IMR-90 (cell line): ENCODE data around the gene A4GNT. TPM values are rescaled to one million over a fixed set of nuclear protein-coding genes. Genes with fewer than 3 reads are reported as not detected.
A peak's percentile ranks its signal among the peaks of the same experiment; 100 is the strongest.

Source experiments
- ATAC-seq: fragments of 200-7000 bp; cut with Tn5 transposase; 2 replicates; pipeline ENCODE4 v1.9.1; 2020; ENCODE audit warnings: low read depth, mild to moderate bottlenecking, moderate library complexity
- BruUV-seq: library from RNA; stranded (reverse); fragments of 400-500 nt; replicated peaks from 2 replicates; lab custom pipeline; 2021; lab: Mats Ljungman, UMichigan
- CTCF ChIA-PET: fragments of 300-600 bp; formaldehyde crosslinking; extraction: SDS; loops from one replicate; lab custom pipeline; 2021; ENCODE audit warnings: antibody characterized with exemption; lab: Yijun Ruan, JAX
- POLR2A ChIA-PET: fragments of 300-600 bp; sonication (Branson Sonifier 250); formaldehyde crosslinking; loops from one replicate; lab custom pipeline; 2022; ENCODE audit warnings: antibody characterized with exemption; ENCODE audit not compliant: unreplicated experiment; lab: Charles Lee
- DNase-seq: peaks from one replicate; pipeline ENCODE4 v3.0.0; 2013
- H2AFZ ChIP-seq: replicated peaks from 2 replicates; pipeline ENCODE3; 2013; ENCODE audit warnings: low read length, mild to moderate bottlenecking; ENCODE audit not compliant: poor library complexity
- H2AK5ac ChIP-seq: 2 replicates; pipeline ENCODE4 v1.6.1; 2013; ENCODE audit warnings: low read depth, low read length, inconsistent platforms
- H2AK9ac ChIP-seq: replicated peaks from 2 replicates; pipeline ENCODE3; 2013; ENCODE audit warnings: mild to moderate bottlenecking, low read depth, low read length, moderate library complexity; ENCODE audit not compliant: poor library complexity
- H2BK120ac ChIP-seq: 2 replicates; pipeline ENCODE4 v1.6.1; 2013; ENCODE audit warnings: low read depth, low read length, inconsistent platforms
- H2BK15ac ChIP-seq: 3 replicates; pipeline ENCODE4 v1.6.1; 2013; ENCODE audit warnings: low read depth, low read length, inconsistent platforms
- H2BK20ac ChIP-seq: 2 replicates; pipeline ENCODE4 v1.6.1; 2013; ENCODE audit warnings: low read depth, mild to moderate bottlenecking, inconsistent platforms, low read length, moderate library complexity
- H2BK5ac ChIP-seq: 2 replicates; pipeline ENCODE4 v1.6.1; 2013; ENCODE audit warnings: mild to moderate bottlenecking, low read depth, low read length, inconsistent platforms; ENCODE audit not compliant: poor library complexity, severe bottlenecking
- H3K14ac ChIP-seq: replicated peaks from 2 replicates; pipeline ENCODE4 v1.6.1; 2013; ENCODE audit warnings: low read depth, low read length, inconsistent platforms
- H3K18ac ChIP-seq: 2 replicates; pipeline ENCODE4 v1.6.1; 2013; ENCODE audit warnings: low read depth, low read length, control low read depth
- H3K23ac ChIP-seq: 2 replicates; pipeline ENCODE4 v1.6.1; 2013; ENCODE audit warnings: low read depth, low read length, inconsistent platforms
- H3K27ac ChIP-seq: 2 replicates; pipeline ENCODE4 v1.5.1; 2013; ENCODE audit warnings: mild to moderate bottlenecking, control low read depth, low read length; ENCODE audit not compliant: insufficient read depth
- H3K27me3 ChIP-seq: 2 replicates; pipeline ENCODE4 v1.6.1; 2013; ENCODE audit warnings: low read length; ENCODE audit not compliant: control insufficient read depth, insufficient read depth
- H3K36me3 ChIP-seq: 2 replicates; pipeline ENCODE4 v1.6.1; 2013; ENCODE audit warnings: low read length, mixed read lengths; ENCODE audit not compliant: control insufficient read depth, insufficient read depth
- H3K4ac ChIP-seq: 2 replicates; pipeline ENCODE4 v1.6.1; 2013; ENCODE audit warnings: low read depth, low read length, inconsistent platforms
- H3K4me1 ChIP-seq: 2 replicates; pipeline ENCODE4 v1.6.1; 2013; ENCODE audit warnings: low read length, mixed read lengths; ENCODE audit not compliant: control insufficient read depth, insufficient read depth
- H3K4me2 ChIP-seq: 2 replicates; pipeline ENCODE4 v1.6.1; 2013; ENCODE audit warnings: low read depth, mild to moderate bottlenecking, control low read depth, low read length, moderate library complexity
- H3K4me3 ChIP-seq: 2 replicates; pipeline ENCODE4 v1.5.1; 2013; ENCODE audit warnings: low read depth, mild to moderate bottlenecking, control low read depth, low read length, moderate library complexity; ENCODE audit not compliant: insufficient read depth
- H3K56ac ChIP-seq: 2 replicates; pipeline ENCODE4 v1.6.1; 2013; ENCODE audit warnings: low read length, inconsistent platforms; ENCODE audit not compliant: insufficient read depth; ENCODE audit errors: extremely low read depth
- H3K79me1 ChIP-seq, 2 experiments: 2 replicates each; pipeline ENCODE4 v1.6.1; 2013; ENCODE audit warnings: low read length in 2 of 2, inconsistent platforms in 1 of 2, low read depth in 1 of 2
- H3K9ac ChIP-seq: 2 replicates; pipeline ENCODE4 v1.6.1; 2013; ENCODE audit warnings: low read depth, low read length, control low read depth
- H3K9me1 ChIP-seq: 2 replicates; pipeline ENCODE4 v1.6.1; 2013; ENCODE audit warnings: low read length, inconsistent platforms; ENCODE audit not compliant: insufficient read depth
- H3K9me3 ChIP-seq: 2 replicates; pipeline ENCODE4 v1.6.1; 2013; ENCODE audit warnings: low read length; ENCODE audit not compliant: control insufficient read depth, insufficient read depth
- H4K20me1 ChIP-seq: 2 replicates; pipeline ENCODE4 v1.6.1; 2013; ENCODE audit warnings: low read length, inconsistent platforms; ENCODE audit not compliant: insufficient read depth
- H4K5ac ChIP-seq: 2 replicates; pipeline ENCODE4 v1.6.1; 2013; ENCODE audit warnings: mild to moderate bottlenecking, low read depth, low read length, control low read depth
- H4K8ac ChIP-seq, 2 experiments: 2 replicates each; pipeline ENCODE4 v1.6.1; 2013; ENCODE audit warnings: low read depth in 2 of 2, low read length in 2 of 2, control low read depth in 1 of 2, inconsistent platforms in 1 of 2
- H4K91ac ChIP-seq: 2 replicates; pipeline ENCODE4 v1.6.1; 2013; ENCODE audit warnings: low read depth, low read length, inconsistent platforms; ENCODE audit not compliant: insufficient read depth
- FOS ChIP-seq: fragments of 150-350 bp; IDR thresholded peaks from 2 replicates; pipeline ENCODE4 v1.6.1; 2016; ENCODE audit warnings: low read depth, low read length
- MAZ ChIP-seq: IDR thresholded peaks from 2 replicates; pipeline ENCODE4 v1.6.1; 2012; ENCODE audit warnings: low read depth, mild to moderate bottlenecking, low read length, improper control_type of control experiment, moderate library complexity, borderline replicate concordance
- WGBS, 2 experiments: methylation state at CpG; one replicate each; pipeline versions ENCODE4 v1.1.5 to v1.1.7; 2013; ENCODE audit warnings: missing lambda C conversion rate in 2 of 2; ENCODE audit not compliant: insufficient read length in 1 of 2; ENCODE audit errors: extremely low coverage in 2 of 2; 5-methylcytosine and 5-hydroxymethylcytosine counted together
- dilution Hi-C: fragments of 300-500 bp; cut with HindIII; formaldehyde crosslinking; loops from one replicate; pipeline ENCODE4 v1.14.3; 2018; ENCODE audit warnings: low sequenced_read_pairs; ENCODE audit not compliant: unreplicated experiment
- in situ Hi-C: fragments of 300-500 bp; cut with MboI; formaldehyde crosslinking; loops from 3 replicates; pipeline ENCODE4 v1.14.3; 2019; ENCODE audit warnings: low sequenced_read_pairs, inconsistent platforms, mixed read lengths
- intact Hi-C: fragments of 100-400 bp; cut with micrococcal nuclease; formaldehyde crosslinking; loops from 2 replicates; pipeline ENCODE4 v1.10.0; 2022
- polyA plus RNA-seq, 3 experiments: library from polyadenylated mRNA; depleted of rRNA; stranded (reverse); fragments of >200 nt; gene quantifications; 2 replicates each; pipeline ENCODE4 v1.2.3, GENCODE V29; 2012; ENCODE audit warnings: low replicate concordance in 1 of 3
- total RNA-seq: library from RNA; depleted of rRNA; stranded (reverse); fragments of >200 nt; gene quantifications from 2 replicates; pipeline ENCODE4 v1.2.3, GENCODE V29; 2012

The A4GNT gene
- total and polyA plus RNA-seq, 2 of the 4 experiments (the other 2 are of a cell fraction): not detected

GRCh38 chr3:138124706-138125355, 7.4 kb downstream of the A4GNT start:
- peak overlapping the region; percentile 60; the same call in 1 of the 2 replicates for H3K4me2 ChIP-seq
- no peaks in the 10 kb centered on the region for H3K36me3 ChIP-seq
- no peak overlapping the region for H4K8ac ChIP-seq
- peak overlapping the region; percentile 33; the same call in 1 of the 2 replicates for H2BK20ac ChIP-seq
- H3K14ac ChIP-seq: no peak overlapping the region
- TF ChIP-seq FOS (peak; percentile 72), MAZ (no peak)
- 86% methylated on average over 4 of the region's 10 CpGs; no CpG with 5 or more reads in 1 of the 2 experiments for WGBS, 2 experiments
- no peaks in the 10 kb centered on the region; the same call in 1 of the 2 replicates for H3K9me3 ChIP-seq
- H3K56ac ChIP-seq: no peak overlapping the region
- H3K4ac ChIP-seq: peak overlapping the region; percentile 19; the same call in 1 of the 2 replicates
- H4K5ac ChIP-seq: peak overlapping the region; percentile 57; the same call in 1 of the 2 replicates
- H2AK9ac ChIP-seq: peak overlapping the region; percentile 1
- dilution Hi-C loops (no loop called here), in situ Hi-C loops (no loop called here), intact Hi-C loops (loop anchor here (5.0 kb wide), 1 partner anchor 302 kb away; no protein-coding TSS in a partner anchor)
- no peaks in the 10 kb centered on the region for H4K20me1 ChIP-seq
- BruUV-seq: no TSS peak
- POLR2A ChIA-PET: no interaction called here
- no peaks in the 10 kb centered on the region for H3K79me1 ChIP-seq
- no peaks in the 10 kb centered on the region; the same call in 1 of the 2 replicates for H3K27me3 ChIP-seq
- H3K27ac ChIP-seq: peak overlapping the region; percentile 43
- H3K23ac ChIP-seq: no peak overlapping the region
- peaks cover 11% of the 10 kb centered on the region for H3K4me1 ChIP-seq
- H3K4me3 ChIP-seq: no peak overlapping the region
- no peak overlapping the region for H2BK15ac ChIP-seq
- ATAC-seq: peak; percentile 85
- no peak overlapping the region for H4K91ac ChIP-seq
- peak overlapping the region; percentile 86 for H2BK5ac ChIP-seq
- DNase-seq: peak; percentile 80
- peak overlapping the region; percentile 3 for H2AFZ ChIP-seq
- CTCF ChIA-PET: interaction anchor here (1.3 kb wide), 1 partner anchor 11 kb away, joined by 5 read pairs; no protein-coding TSS in a partner anchor
- no peak overlapping the region for H3K9ac ChIP-seq
- peaks cover 6% of the 10 kb centered on the region for H3K9me1 ChIP-seq
- H3K18ac ChIP-seq: peak overlapping the region; percentile 69; the same call in 1 of the 2 replicates
- peak overlapping the region; percentile 74; the same call in 1 of the 2 replicates for H2AK5ac ChIP-seq
- peak overlapping the region; percentile 20; the same call in 1 of the 2 replicates for H2BK120ac ChIP-seq
